ENCODE data around the gene STARD3. TPM values are rescaled to one million over a fixed set of nuclear protein-coding genes. Genes with fewer than 3 reads are reported as not detected.
A peak's percentile ranks its signal among the peaks of the same experiment; 100 is the strongest.

The STARD3 gene
- total RNA-seq, 1 donor from 2014 or later, result 78.2 TPM

GRCh38 chr17:39643271-39643670 lies 6.3 kb downstream of the STARD3 start:
- Histone ChIP-seq H3K4me1 (peaks cover 49% of the 10 kb centered on the region), H3K27me3 (no peaks in the 10 kb centered on the region), H3K9me3 (no peaks in the 10 kb centered on the region), H3K4me3 (no peak overlapping the region), H3K36me3 (no peaks in the 10 kb centered on the region), H3K27ac (no peak overlapping the region)
- no peak for TF ChIP-seq CTCF (IDR thresholded peaks at IDR 0.05)
- intact Hi-C loops (cut with DNase I), result no loop called here
- no peak for ATAC-seq
- DNase-seq, result no peak

- no peak for TF ChIP-seq CTCF (IDR thresholded peaks at IDR 0.05)
- peaks cover 10% of the 10 kb centered on the region for H3K4me1 ChIP-seq
- H3K27me3 ChIP-seq, result no peaks in the 10 kb centered on the region
- H3K9me3 ChIP-seq, result no peaks in the 10 kb centered on the region
- peaks cover 4% of the 10 kb centered on the region for H3K36me3 ChIP-seq
- no peak overlapping the region for H3K4me3 ChIP-seq
- DNase-seq, result no peak
- no peak overlapping the region for H3K27ac ChIP-seq
- intact Hi-C loops (cut with DNase I), result no loop called here
- ATAC-seq, result no peak
These were observed 10.3 kb downstream of the STARD3 start for GRCh38 chr17:39647256-39647655.

- Histone ChIP-seq H3K27ac (no peak overlapping the region), H3K36me3 (peaks cover 4% of the 10 kb centered on the region), H3K9me3 (no peaks in the 10 kb centered on the region), H3K27me3 (no peaks in the 10 kb centered on the region), H3K4me1 (no peaks in the 10 kb centered on the region), H3K4me3 (no peak overlapping the region)
- intact Hi-C loops (cut with DNase I), result no loop called here
- no peak for DNase-seq
- peak; percentile 34 for ATAC-seq
- no peak for TF ChIP-seq CTCF (IDR thresholded peaks at IDR 0.05)
These were observed 11.8 kb downstream of the STARD3 start for GRCh38 chr17:39648616-39649366.

- Histone ChIP-seq H3K27me3 (no peaks in the 10 kb centered on the region), H3K4me1 (no peaks in the 10 kb centered on the region), H3K36me3 (peaks cover 5% of the 10 kb centered on the region), H3K9me3 (no peaks in the 10 kb centered on the region), H3K4me3 (no peak overlapping the region), H3K27ac (no peak overlapping the region)
- ATAC-seq (no peak), DNase-seq (no peak)
- intact Hi-C loops (cut with DNase I), result no loop called here
- no peak for TF ChIP-seq CTCF (IDR thresholded peaks at IDR 0.05)
These were observed 13.2 kb downstream of the STARD3 start for GRCh38 chr17:39650121-39650579.

- Histone ChIP-seq H3K9me3 (no peaks in the 10 kb centered on the region), H3K4me1 (no peaks in the 10 kb centered on the region), H3K36me3 (peaks cover 15% of the 10 kb centered on the region), H3K4me3 (no peak overlapping the region), H3K27ac (peak overlapping the region; percentile 47), H3K27me3 (no peaks in the 10 kb centered on the region)
- no peak for DNase-seq
- intact Hi-C loops (cut with DNase I), result no loop called here
- peak; percentile 36 for ATAC-seq
- TF ChIP-seq CTCF (IDR thresholded peaks at IDR 0.05), result no peak
These were observed 15.1 kb downstream of the STARD3 start for GRCh38 chr17:39651923-39652586.

Data from upper lobe of right lung (tissue), 1 donor.